ENCODE data around the gene KLF3.

DNA sequence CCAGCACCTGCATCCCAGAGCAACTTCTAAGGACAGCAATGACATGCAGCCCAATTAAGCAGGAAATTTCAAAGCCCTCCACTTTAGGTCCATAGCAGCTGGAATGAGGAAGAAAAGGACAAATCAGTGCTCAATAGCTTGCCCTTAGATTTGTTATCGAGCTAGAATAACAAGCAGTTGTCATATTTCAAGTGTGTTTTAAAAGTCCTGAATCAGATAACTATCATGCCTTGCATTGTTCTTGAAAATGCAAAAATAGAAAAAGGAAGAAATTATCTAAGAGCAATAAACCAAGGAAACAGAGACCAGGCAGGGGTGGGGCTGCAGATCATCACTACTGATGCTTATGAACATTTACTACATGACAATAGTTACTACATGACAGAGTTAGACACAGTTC lies 43.9 kb upstream of the KLF3 start:
- TF ChIP-seq POLR2A (IDR thresholded peaks at IDR 0.05) (no peak), POLR2AphosphoS5 (IDR thresholded peaks at IDR 0.05) (no peak), EP300 (IDR thresholded peaks at IDR 0.05) (no peak)
- TF ChIP-seq, protein P1, sequence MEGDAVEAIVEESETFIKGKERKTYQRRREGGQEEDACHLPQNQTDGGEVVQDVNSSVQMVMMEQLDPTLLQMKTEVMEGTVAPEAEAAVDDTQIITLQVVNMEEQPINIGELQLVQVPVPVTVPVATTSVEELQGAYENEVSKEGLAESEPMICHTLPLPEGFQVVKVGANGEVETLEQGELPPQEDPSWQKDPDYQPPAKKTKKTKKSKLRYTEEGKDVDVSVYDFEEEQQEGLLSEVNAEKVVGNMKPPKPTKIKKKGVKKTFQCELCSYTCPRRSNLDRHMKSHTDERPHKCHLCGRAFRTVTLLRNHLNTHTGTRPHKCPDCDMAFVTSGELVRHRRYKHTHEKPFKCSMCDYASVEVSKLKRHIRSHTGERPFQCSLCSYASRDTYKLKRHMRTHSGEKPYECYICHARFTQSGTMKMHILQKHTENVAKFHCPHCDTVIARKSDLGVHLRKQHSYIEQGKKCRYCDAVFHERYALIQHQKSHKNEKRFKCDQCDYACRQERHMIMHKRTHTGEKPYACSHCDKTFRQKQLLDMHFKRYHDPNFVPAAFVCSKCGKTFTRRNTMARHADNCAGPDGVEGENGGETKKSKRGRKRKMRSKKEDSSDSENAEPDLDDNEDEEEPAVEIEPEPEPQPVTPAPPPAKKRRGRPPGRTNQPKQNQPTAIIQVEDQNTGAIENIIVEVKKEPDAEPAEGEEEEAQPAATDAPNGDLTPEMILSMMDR (IDR thresholded peaks at IDR 0.05), result no peak
